Stomach (tissue), 4 donors: ENCODE measurements around the gene ACSL5.

Experiments used
- CTCF ChIP-seq, 7 experiments: fragments of 450-650 bp in 4 of 7; fragments of 200-600 bp in 3 of 7; sonication (generic) in 3 of 7; IDR thresholded peaks; one replicate each; pipeline ENCODE4 v1.5.1; 2016 to 2019; ENCODE audit warnings: antibody characterized with exemption in 7 of 7, control low read depth in 2 of 7, mild to moderate bottlenecking in 1 of 7
- EP300 ChIP-seq: sonication (generic); formaldehyde crosslinking; IDR thresholded peaks from one replicate; pipeline ENCODE4 v1.6.1; 2017; ENCODE audit warnings: antibody characterized with exemption
- POLR2A ChIP-seq, 4 donors: fragments of 450-650 bp; IDR thresholded peaks; one replicate each; pipeline ENCODE4 v1.6.1; 2016; ENCODE audit warnings: antibody characterized with exemption in 4 of 4, control low read depth in 2 of 4, mild to moderate bottlenecking in 1 of 4, moderate library complexity in 1 of 4
- POLR2AphosphoS5 ChIP-seq, 3 donors: sonication (generic); formaldehyde crosslinking; IDR thresholded peaks; one replicate each; pipeline ENCODE4 v1.6.1; 2016; ENCODE audit warnings: antibody characterized with exemption in 3 of 3

- no peak for TF ChIP-seq CTCF (IDR thresholded peaks at IDR 0.05)
- no peak for TF ChIP-seq POLR2A (IDR thresholded peaks at IDR 0.05)
- no peak for TF ChIP-seq EP300
- TF ChIP-seq POLR2AphosphoS5 (IDR thresholded peaks at IDR 0.05): no peak
These were observed 35.4 kb downstream of the ACSL5 start for GRCh38 chr10:112409299-112409698.
